HCT116 (cell line): ENCODE data around the gene IGFLR1.

Experiments used
- CBX3 ChIP-seq: IDR thresholded peaks from 2 replicates; pipeline ENCODE4 v1.6.1; 2012; ENCODE audit warnings: low read depth
- CTCF ChIP-seq, 3 experiments: fragments of 200-600 bp in 1 of 3; sonication (generic) in 1 of 3; IDR thresholded peaks in 2 of 3; conservative IDR thresholded peaks in 1 of 3; 2 replicates each; pipeline ENCODE4 v1.5.1; 2012 to 2017; ENCODE audit warnings: low read depth in 2 of 3, low read length in 2 of 3, antibody characterized with exemption in 1 of 3, borderline replicate concordance in 1 of 3, control low read depth in 1 of 3, mild to moderate bottlenecking in 1 of 3, mixed read lengths in 1 of 3, mixed run types in 1 of 3, moderate library complexity in 1 of 3; ENCODE audit not compliant: insufficient read depth in 1 of 3
- EZH2 ChIP-seq: fragments of 200-600 bp; sonication (generic); IDR thresholded peaks from 2 replicates; pipeline ENCODE4 v1.6.1; 2017; ENCODE audit warnings: antibody characterized with exemption, mixed run types
- EZH2phosphoT487 ChIP-seq: fragments of 200-600 bp; IDR thresholded peaks from 2 replicates; pipeline ENCODE4 v1.6.1; 2018; ENCODE audit warnings: antibody characterized with exemption, borderline replicate concordance
- FOSL1 ChIP-seq: IDR thresholded peaks from 2 replicates; pipeline ENCODE4 v1.6.1; 2012; ENCODE audit warnings: low read depth
- MAX ChIP-seq: IDR thresholded peaks from 2 replicates; pipeline ENCODE4 v1.6.1; 2012
- YY1 ChIP-seq: IDR thresholded peaks from 2 replicates; pipeline ENCODE4 v1.6.1; 2011; ENCODE audit warnings: low read length, low read depth, moderate library complexity, mild to moderate bottlenecking; ENCODE audit not compliant: insufficient replicate concordance; ENCODE audit errors: extremely low read depth

GRCh38 chr19:35721374-35721773, 20.9 kb downstream of the IGFLR1 start:
- TF ChIP-seq CTCF (IDR thresholded peaks at IDR 0.05 in 2 of 3, conservative IDR thresholded peaks at IDR 0.05 in 1 of 3; ENCODE audit: borderline replicate concordance in 1 of 3, insufficient read depth in 1 of 3, low read depth in 2 of 3, low read length in 2 of 3) (no peak), EZH2 (no peak), CBX3 (no peak), EZH2phosphoT487 (no peak), MAX (no peak), YY1 (no peak), FOSL1 (no peak)
